Germinal center (tissue), 1 donor: ENCODE measurements around the gene KNOP1.
"Not testable (repeated sequence)": the region's sequence is repeated elsewhere in the genome, so short reads cannot be mapped to it uniquely, and the experiment has no call there.

Experiments
- DNase-seq: peaks from one replicate; pipeline ENCODE4 v3.0.0; 2012; ENCODE audit warnings: mixed read lengths, low spot score

The KNOP1 gene

GRCh38 chr16:19741354-19741753 is 23.3 kb upstream of the KNOP1 start:
- DNase-seq: no peak

- DNase-seq: no peak
Observed at GRCh38 chr16:19737306-19738038, 19.4 kb upstream of the KNOP1 start.

GRCh38 chr16:19735074-19735867 is 17.2 kb upstream of the KNOP1 start:
- DNase-seq: no peak

GRCh38 chr16:19733551-19733950 is 15.5 kb upstream of the KNOP1 start:
- DNase-seq: no peak

- no peak for DNase-seq
Observed at GRCh38 chr16:19728636-19728965, 10.6 kb upstream of the KNOP1 start.

GRCh38 chr16:19722981-19723380 is 5.0 kb upstream of the KNOP1 start:
- no peak for DNase-seq

- no peak for DNase-seq
Observed at GRCh38 chr16:19722269-19722952, 4.4 kb upstream of the KNOP1 start.

GRCh38 chr16:19718624-19718965 is 568 bp upstream of the KNOP1 start:
- no peak for DNase-seq

GRCh38 chr16:19717314-19717713 is 713 bp downstream of the KNOP1 start:
- DNase-seq: no peak

- DNase-seq: not testable (repeated sequence)
Observed at GRCh38 chr16:19716728-19717127, 1.3 kb downstream of the KNOP1 start.

GRCh38 chr16:19716183-19716582 is 1.8 kb downstream of the KNOP1 start:
- DNase-seq: no peak

- DNase-seq: no peak
Observed at GRCh38 chr16:19715566-19715965, 2.5 kb downstream of the KNOP1 start.

- DNase-seq: no peak
Observed at GRCh38 chr16:19713697-19714096, 4.3 kb downstream of the KNOP1 start.

- DNase-seq: no peak
Observed at GRCh38 chr16:19712418-19713058, 5.5 kb downstream of the KNOP1 start.

GRCh38 chr16:19711643-19712042 is 6.4 kb downstream of the KNOP1 start:
- no peak for DNase-seq

GRCh38 chr16:19710991-19711545 is 7.0 kb downstream of the KNOP1 start:
- no peak for DNase-seq

- DNase-seq: no peak
Observed at GRCh38 chr16:19710191-19710908, 7.7 kb downstream of the KNOP1 start.

GRCh38 chr16:19709381-19710136 is 8.5 kb downstream of the KNOP1 start:
- DNase-seq: no peak

- DNase-seq: no peak
Observed at GRCh38 chr16:19708296-19709205, 9.5 kb downstream of the KNOP1 start.
